Heart right ventricle (tissue), 16 donors: ENCODE results near the gene PLCB4. TPM values are rescaled to one million over a fixed set of nuclear protein-coding genes. Genes with fewer than 3 reads are reported as not detected.
A peak's percentile ranks its signal among the peaks of the same experiment; 100 is the strongest.

ENCODE experiments used
- ATAC-seq, 8 donors: fragments of 200-7000 bp; cut with Tn5 transposase; one replicate each; pipeline ENCODE4 v1.9.1; 2020; ENCODE audit warnings: mild to moderate bottlenecking in 8 of 8, moderate library complexity in 8 of 8, moderate number of reproducible peaks in 1 of 8
- DNase-seq, 2 donors: peaks; one replicate each; pipeline ENCODE4 v3.0.0-alpha.2; 2020
- H3K27ac ChIP-seq, 10 donors: fragments of 200-600 bp; sonication (generic) in 2 of 10; one replicate each; pipeline versions ENCODE4 v1.5.0 to v1.8.0; 2020 to 2022; ENCODE audit warnings: mild to moderate bottlenecking in 3 of 10
- H3K27me3 ChIP-seq, 7 donors: fragments of 200-600 bp; one replicate each; pipeline ENCODE4 v1.8.0; 2021 to 2022; ENCODE audit warnings: mild to moderate bottlenecking in 2 of 7
- H3K36me3 ChIP-seq, 9 donors: fragments of 200-600 bp; sonication (generic) in 1 of 9; one replicate each; pipeline versions ENCODE4 v1.5.0 to v1.8.0; 2020 to 2022; ENCODE audit warnings: mild to moderate bottlenecking in 2 of 9
- H3K4me1 ChIP-seq, 9 donors: fragments of 200-600 bp; sonication (generic) in 1 of 9; one replicate each; pipeline versions ENCODE4 v1.5.0 to v1.8.0; 2020 to 2022; ENCODE audit warnings: mild to moderate bottlenecking in 4 of 9
- H3K4me3 ChIP-seq, 10 donors: fragments of 200-600 bp; sonication (generic) in 2 of 10; one replicate each; pipeline versions ENCODE4 v1.5.0 to v1.8.0; 2020 to 2022; ENCODE audit warnings: mild to moderate bottlenecking in 7 of 10, moderate library complexity in 2 of 10
- H3K9me3 ChIP-seq, 11 donors: fragments of 200-600 bp in 10 of 11; sonication (generic) in 2 of 11; one replicate each; pipeline versions ENCODE4 v1.5.0 to v1.8.0; 2013 to 2022; ENCODE audit warnings: mild to moderate bottlenecking in 2 of 11, control low read depth in 1 of 11, moderate library complexity in 1 of 11
- WGBS, 2 donors: extraction: QIAGEN DNeasy Blood & Tissue Kit; methylation state at CpG; one replicate each; pipeline ENCODE4 v1.1.7; 2013; ENCODE audit warnings: inconsistent platforms in 1 of 2; 5-methylcytosine and 5-hydroxymethylcytosine counted together
- intact Hi-C, 10 donors: fragments of 100-400 bp; cut with DNase I; formaldehyde crosslinking; loops; one replicate each; pipeline versions ENCODE4 v1.11.1 to v1.14.2; 2022
- polyA plus RNA-seq, 2 donors: library from polyadenylated mRNA; stranded (reverse); fragments of 200-250 nt; gene quantifications; one replicate each; pipeline ENCODE4 v1.2.3, GENCODE V29; 2013
- total RNA-seq, 10 donors: library from RNA; stranded (reverse); fragmentation: NEBNext Ultra II Directional in 3 of 10; extraction: Animal tissue kit (Norgen Biotek cat#: 25700) in 3 of 10; gene quantifications; one replicate each; pipeline versions ENCODE4 v1.2.1 to v1.2.4, GENCODE V29; 2021 to 2023
- TF ChIP-seq, protein P1 (sequence below), 9 donors: fragments of 200-600 bp; sonication (generic) in 2 of 9; IDR thresholded peaks; one replicate each; pipeline versions ENCODE4 v1.5.0 to v1.8.0; 2021 to 2022; ENCODE audit warnings: antibody characterized with exemption in 9 of 9, mild to moderate bottlenecking in 5 of 9, moderate library complexity in 1 of 9
- donor health status: Arrhythmogenic right ventricular cardiomyopathy.
- donor health status: ischemic (EF 13 %, LVEDD 7.1; RV severe dilation, severe dysfunction).
- donor health status: healthy with polysubstance abuse.
- donor health status: DM: no; HTN: yes; CAD: no.
- donor health status: DM: no; HTN: no; CAD: no.
- donor health status: ischemic (EF 25% LVEDD 6.9; RV normal size, moderate dysfunction).
- donor health status: ischemic (EF 25% LVEDD 5.7; RV mildly dilated, moderate dysfunction).
- donor health status: healthy.
- donor health status: DM: yes; HTN: yes; CAD: no.
- donor health status: Ischemic cardiomyopathy.
- donor health status: ischemic (EF 35%, LVEDD 5.7; RV mildly dilated, moderate dysfunction).
- donor health status: nonischemic (EF 11% LVEDD 7.7; RV severe dilation, severe dysfunction).
- donor health status: DM: yes; HTN: yes; CAD: no.
- donor health status: PGD.
- donor health status: ischemic (EF 29% LVEDD 5.4; RV normal size, mild dysfunction).
- donor health status: nonischemic (EF 23%, LVEDD 6.1; RV moderate dilation, normal function).

The PLCB4 gene
- total and polyA plus RNA-seq, 12 donors = 3.6 to 33.3 (median 28.4) TPM

DNA sequence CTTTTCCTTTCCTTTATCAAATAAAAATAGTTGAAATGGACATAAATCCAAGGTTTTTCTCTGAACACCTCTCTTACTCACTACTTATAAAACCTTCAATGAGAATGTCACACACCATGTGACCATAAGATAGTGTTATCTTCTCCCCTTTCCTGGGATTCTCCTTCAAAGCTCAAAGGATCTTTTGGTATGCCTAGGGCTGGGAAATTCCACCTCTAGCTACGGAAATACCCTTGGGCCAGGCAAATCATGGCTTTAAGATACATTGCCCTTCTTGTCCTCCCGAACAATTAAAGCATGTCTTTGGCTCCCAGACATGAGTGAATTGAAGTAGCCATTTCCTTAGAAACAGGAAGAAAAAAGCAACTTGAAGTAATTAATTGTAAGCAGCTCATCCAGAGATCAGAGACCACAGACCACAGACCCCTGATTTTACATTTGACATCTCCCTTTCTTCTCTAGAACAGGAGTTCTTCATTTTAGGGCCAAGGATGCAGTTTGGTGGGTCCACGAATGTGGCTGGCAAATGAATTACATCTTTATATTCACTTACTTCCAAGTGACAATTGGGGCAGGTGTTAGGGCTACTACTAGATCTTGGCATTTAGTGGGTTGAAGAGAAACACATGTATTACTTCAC lies 4.1 kb downstream of the PLCB4 start:
- Histone ChIP-seq H3K27me3 (peaks cover 0 to 15% (median 0%) of the 10 kb centered on the region in 7 donors), H3K4me1 (peaks cover 7 to 81% (median 64%) of the 10 kb centered on the region in 9 donors), H3K4me3 (no peak overlapping the region), H3K27ac (peak overlapping the region in 6 of 10 donors; percentile 9 to 96 (median 50)), H3K36me3 (no peaks in the 10 kb centered on the region), H3K9me3 (no peaks in the 10 kb centered on the region)
- intact Hi-C loops = loop anchor here in 4 of 10 donors (5.0 to 10.0 kb wide), 5 partner anchors 92 to 282 kb away; no protein-coding TSS in a partner anchor
- TF ChIP-seq, protein P1, sequence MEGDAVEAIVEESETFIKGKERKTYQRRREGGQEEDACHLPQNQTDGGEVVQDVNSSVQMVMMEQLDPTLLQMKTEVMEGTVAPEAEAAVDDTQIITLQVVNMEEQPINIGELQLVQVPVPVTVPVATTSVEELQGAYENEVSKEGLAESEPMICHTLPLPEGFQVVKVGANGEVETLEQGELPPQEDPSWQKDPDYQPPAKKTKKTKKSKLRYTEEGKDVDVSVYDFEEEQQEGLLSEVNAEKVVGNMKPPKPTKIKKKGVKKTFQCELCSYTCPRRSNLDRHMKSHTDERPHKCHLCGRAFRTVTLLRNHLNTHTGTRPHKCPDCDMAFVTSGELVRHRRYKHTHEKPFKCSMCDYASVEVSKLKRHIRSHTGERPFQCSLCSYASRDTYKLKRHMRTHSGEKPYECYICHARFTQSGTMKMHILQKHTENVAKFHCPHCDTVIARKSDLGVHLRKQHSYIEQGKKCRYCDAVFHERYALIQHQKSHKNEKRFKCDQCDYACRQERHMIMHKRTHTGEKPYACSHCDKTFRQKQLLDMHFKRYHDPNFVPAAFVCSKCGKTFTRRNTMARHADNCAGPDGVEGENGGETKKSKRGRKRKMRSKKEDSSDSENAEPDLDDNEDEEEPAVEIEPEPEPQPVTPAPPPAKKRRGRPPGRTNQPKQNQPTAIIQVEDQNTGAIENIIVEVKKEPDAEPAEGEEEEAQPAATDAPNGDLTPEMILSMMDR (IDR thresholded peaks at IDR 0.05) = no peak
- 50 to 51% methylated on average over 3 of the region's 3 CpGs for WGBS, 2 donors
- no peak for ATAC-seq
- DNase-seq = no peak

DNA sequence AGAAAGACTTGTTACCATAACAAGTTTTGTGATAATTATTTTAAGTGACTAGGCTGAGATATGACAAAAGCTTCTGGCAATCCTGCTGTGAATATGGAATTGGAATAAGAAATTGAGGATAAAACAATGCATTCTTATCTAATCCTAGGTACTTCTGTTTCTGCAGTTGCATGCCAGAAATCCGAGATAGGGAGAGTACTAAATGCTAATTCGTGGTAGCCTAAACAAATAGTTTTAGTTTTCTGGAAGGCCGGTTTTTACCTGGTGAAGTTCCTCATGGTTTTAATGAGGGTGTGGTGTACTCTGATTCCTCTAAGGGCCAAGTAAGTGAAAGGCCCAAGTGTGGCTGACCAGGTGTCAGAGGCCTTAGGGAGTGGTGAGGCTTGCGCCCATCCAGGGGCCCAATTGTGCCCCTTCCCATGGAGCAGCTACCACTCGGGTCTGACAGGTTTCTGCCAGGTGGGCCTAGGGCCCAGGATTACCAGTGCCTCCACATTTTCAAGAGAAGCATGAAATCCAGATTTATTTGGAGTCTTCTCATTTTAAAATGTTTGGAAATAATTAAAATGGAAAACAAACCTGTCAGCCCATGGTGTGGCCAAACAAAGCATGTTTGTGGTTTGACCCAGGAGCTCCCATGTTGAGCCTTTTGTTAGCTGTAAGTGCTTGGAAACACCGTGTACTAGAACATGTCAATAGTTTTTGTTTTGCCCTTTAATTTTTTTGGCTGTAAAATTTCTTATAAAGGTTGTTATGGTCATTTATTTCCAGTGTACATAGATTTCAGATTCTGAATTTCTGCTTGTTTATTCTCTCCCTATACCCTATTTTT lies 6.6 kb downstream of the PLCB4 start:
- Histone ChIP-seq H3K27ac (peak overlapping the region in 4 of 10 donors; percentile 3 to 42 (median 29)), H3K27me3 (no peaks in the 10 kb centered on the region), H3K36me3 (no peaks in the 10 kb centered on the region), H3K9me3 (no peaks in the 10 kb centered on the region), H3K4me3 (no peak overlapping the region), H3K4me1 (peaks cover 7 to 76% (median 54%) of the 10 kb centered on the region in 9 donors)
- DNase-seq = no peak
- TF ChIP-seq, protein P1 (IDR thresholded peaks at IDR 0.05) = no peak
- ATAC-seq = peak in 1 of 8 donors; percentile 51
- 65 to 73% methylated on average over 6 of the region's 6 CpGs for WGBS, 2 donors
- intact Hi-C loops = loop anchor here in 3 of 10 donors (10.0 kb wide), 3 partner anchors 89 to 281 kb away; no protein-coding TSS in a partner anchor

- no peak overlapping the region for H3K4me3 ChIP-seq
- 61 to 63% methylated on average over 2 of the region's 2 CpGs for WGBS, 2 donors
- TF ChIP-seq, protein P1 (IDR thresholded peaks at IDR 0.05) = peak in 2 of 9 donors; percentile 7 to 11
- no peak for DNase-seq
- no peak overlapping the region for H3K27ac ChIP-seq
- ATAC-seq = peak in 1 of 8 donors; percentile 37
- intact Hi-C loops = loop anchor here in 3 of 10 donors (10.0 kb wide), 3 partner anchors 88 to 282 kb away; no protein-coding TSS in a partner anchor
- H3K36me3 ChIP-seq = no peaks in the 10 kb centered on the region
- H3K9me3 ChIP-seq = no peaks in the 10 kb centered on the region
- no peaks in the 10 kb centered on the region for H3K27me3 ChIP-seq
- H3K4me1 ChIP-seq = peaks cover 6 to 76% (median 46%) of the 10 kb centered on the region in 9 donors
These were observed 7.6 kb downstream of the PLCB4 start for GRCh38 chr20:9076440-9076839.
